Endothelial cell of hepatic sinusoid (primary cell): ENCODE data around the gene RBM12.

ENCODE experiments used
- in situ Hi-C: cut with HindIII; loops from 2 replicates; pipeline ENCODE4 v1.10.0; 2017; ENCODE audit warnings: low sequenced_read_pairs

The RBM12 gene

GRCh38 chr20:35626386-35627001, 38.2 kb downstream of the RBM12 start:
- in situ Hi-C loops, result no loop called here

- in situ Hi-C loops, result no loop called here
These were observed 38.9 kb downstream of the RBM12 start for GRCh38 chr20:35625584-35626385.

GRCh38 chr20:35621560-35621946, 43.1 kb downstream of the RBM12 start:
- in situ Hi-C loops, result no loop called here

- in situ Hi-C loops, result no loop called here
These were observed 43.7 kb downstream of the RBM12 start for GRCh38 chr20:35620818-35621559.

GRCh38 chr20:35619196-35620095, 45.3 kb downstream of the RBM12 start:
- in situ Hi-C loops, result no loop called here

GRCh38 chr20:35618263-35619131, 46.2 kb downstream of the RBM12 start:
- in situ Hi-C loops, result no loop called here

GRCh38 chr20:35617397-35618262, 47.1 kb downstream of the RBM12 start:
- in situ Hi-C loops, result no loop called here

GRCh38 chr20:35616465-35617396, 48.0 kb downstream of the RBM12 start:
- in situ Hi-C loops, result no loop called here

GRCh38 chr20:35615667-35616464, 48.8 kb downstream of the RBM12 start, which contains the start of gene SPAG4:
SPAG4 (plus strand) TSS chr20:35615829; CDS start chr20:35616004, 175 bp downstream.
- in situ Hi-C loops, result no loop called here

- in situ Hi-C loops, result no loop called here
These were observed 53.2 kb downstream of the RBM12 start for GRCh38 chr20:35611482-35611881.

GRCh38 chr20:35610833-35611427, 53.8 kb downstream of the RBM12 start:
- in situ Hi-C loops, result no loop called here

GRCh38 chr20:35607003-35607735, 57.5 kb downstream of the RBM12 start:
- in situ Hi-C loops, result no loop called here

GRCh38 chr20:35606127-35606526, 58.6 kb downstream of the RBM12 start:
- in situ Hi-C loops, result no loop called here

GRCh38 chr20:35604449-35604747, 60.3 kb downstream of the RBM12 start:
- in situ Hi-C loops, result no loop called here

GRCh38 chr20:35603695-35604448, 60.8 kb downstream of the RBM12 start:
- in situ Hi-C loops, result no loop called here
